Measurements from ENCODE around the gene TPMT.

The TPMT gene

GRCh38 chr6:18119236-18119635 lies 35.6 kb downstream of the TPMT start:
- Histone ChIP-seq H3K4me3 (no peak overlapping the region), H3K36me3 (0 out of 2 replicates have a peak, but pooled peaks cover 4% of the 10 kb centered on the region), H3K27ac (no peak overlapping the region), H3K9me3 (peaks cover 15% of the 10 kb centered on the region), H4K20me1 (no peaks in the 10 kb centered on the region), H3K4me1 (peaks cover 11% of the 10 kb centered on the region), H3K27me3 (no peaks in the 10 kb centered on the region), H3K9ac (no peak overlapping the region), H3K4me2 (no peak overlapping the region)
- TF ChIP-seq Cebpa-rat (IDR thresholded peaks at IDR 0.05), result no peak

- Histone ChIP-seq H3K27ac (no peak overlapping the region), H3K4me1 (peaks cover 11% of the 10 kb centered on the region), H4K20me1 (no peaks in the 10 kb centered on the region), H3K4me2 (no peak overlapping the region), H3K4me3 (no peak overlapping the region), H3K9ac (no peak overlapping the region), H3K9me3 (peaks cover 15% of the 10 kb centered on the region), H3K27me3 (no peaks in the 10 kb centered on the region), H3K36me3 (0 out of 2 replicates have a peak, but pooled peaks cover 4% of the 10 kb centered on the region)
- no peak for TF ChIP-seq Cebpa-rat (IDR thresholded peaks at IDR 0.05)
These were observed 36.5 kb downstream of the TPMT start for GRCh38 chr6:18118330-18118729.

GRCh38 chr6:18117136-18117535 lies 37.7 kb downstream of the TPMT start:
- Histone ChIP-seq H3K9me3 (peaks cover 7% of the 10 kb centered on the region), H3K4me2 (peak overlapping the region; percentile 50), H3K9ac (no peak overlapping the region), H3K4me3 (no peak overlapping the region), H4K20me1 (no peaks in the 10 kb centered on the region), H3K4me1 (peaks cover 11% of the 10 kb centered on the region), H3K27me3 (no peaks in the 10 kb centered on the region), H3K36me3 (0 out of 2 replicates have a peak, but pooled peaks cover 1% of the 10 kb centered on the region), H3K27ac (no peak overlapping the region)
- TF ChIP-seq Cebpa-rat (IDR thresholded peaks at IDR 0.05), result no peak

GRCh38 chr6:18115356-18115755 lies 39.5 kb downstream of the TPMT start:
- Histone ChIP-seq H3K36me3 (no peaks in the 10 kb centered on the region), H3K27ac (no peak overlapping the region), H3K27me3 (no peaks in the 10 kb centered on the region), H3K4me3 (no peak overlapping the region), H3K4me2 (no peak overlapping the region), H3K9ac (no peak overlapping the region), H3K4me1 (peaks cover 11% of the 10 kb centered on the region), H3K9me3 (no peaks in the 10 kb centered on the region), H4K20me1 (no peaks in the 10 kb centered on the region)
- TF ChIP-seq Cebpa-rat (IDR thresholded peaks at IDR 0.05), result no peak

- no peak overlapping the region for H3K9ac ChIP-seq
These were observed 44.7 kb downstream of the TPMT start for GRCh38 chr6:18110162-18110561.

GRCh38 chr6:18107061-18107460 lies 47.8 kb downstream of the TPMT start:
- no peak for TF ChIP-seq Cebpa-rat (IDR thresholded peaks at IDR 0.05)

More at GRCh38 chr6:18110162-18110561, 44.7 kb downstream of the TPMT start:
- Histone ChIP-seq H3K4me1 (no peaks in the 10 kb centered on the region), H3K4me2 (no peak overlapping the region), H4K20me1 (no peaks in the 10 kb centered on the region), H3K27me3 (no peaks in the 10 kb centered on the region), H3K27ac (no peak overlapping the region), H3K4me3 (no peak overlapping the region), H3K9me3 (peaks cover 19% of the 10 kb centered on the region), H3K36me3 (no peaks in the 10 kb centered on the region)
- TF ChIP-seq Cebpa-rat (IDR thresholded peaks at IDR 0.05), result no peak

GRCh38 chr6:18102783-18103509 lies 51.9 kb downstream of the TPMT start:
- Histone ChIP-seq H3K9ac (no peak overlapping the region), H3K36me3 (no peaks in the 10 kb centered on the region), H4K20me1 (no peaks in the 10 kb centered on the region), H3K27ac (no peak overlapping the region), H3K4me1 (peaks cover 8% of the 10 kb centered on the region; the same call in 1 of the 2 replicates), H3K9me3 (peaks cover 20% of the 10 kb centered on the region), H3K27me3 (no peaks in the 10 kb centered on the region), H3K4me2 (no peak overlapping the region), H3K4me3 (no peak overlapping the region)
- TF ChIP-seq Cebpa-rat (IDR thresholded peaks at IDR 0.05), result no peak

More at GRCh38 chr6:18107061-18107460, 47.8 kb downstream of the TPMT start:
- H3K9me3 ChIP-seq, result peaks cover 24% of the 10 kb centered on the region
- H3K4me3 ChIP-seq, result no peak overlapping the region
- H3K4me1 ChIP-seq, result no peaks in the 10 kb centered on the region
- no peaks in the 10 kb centered on the region for H4K20me1 ChIP-seq
- no peak overlapping the region for H3K9ac ChIP-seq
- H3K4me2 ChIP-seq, result no peak overlapping the region
- H3K36me3 ChIP-seq, result no peaks in the 10 kb centered on the region
- H3K27ac ChIP-seq, result no peak overlapping the region
- H3K27me3 ChIP-seq, result no peaks in the 10 kb centered on the region

GRCh38 chr6:18101873-18102272 lies 53.0 kb downstream of the TPMT start:
- Histone ChIP-seq H3K4me2 (no peak overlapping the region), H3K27me3 (no peaks in the 10 kb centered on the region), H3K4me1 (peaks cover 8% of the 10 kb centered on the region; the same call in 1 of the 2 replicates), H4K20me1 (no peaks in the 10 kb centered on the region), H3K9me3 (peaks cover 12% of the 10 kb centered on the region; the same call in 1 of the 2 replicates), H3K4me3 (no peak overlapping the region), H3K27ac (no peak overlapping the region), H3K9ac (no peak overlapping the region), H3K36me3 (no peaks in the 10 kb centered on the region)
- TF ChIP-seq Cebpa-rat (IDR thresholded peaks at IDR 0.05), result no peak

GRCh38 chr6:18101271-18101670 lies 53.6 kb downstream of the TPMT start:
- no peak for TF ChIP-seq Cebpa-rat (IDR thresholded peaks at IDR 0.05)
- no peak overlapping the region for H3K27ac ChIP-seq
- H3K9ac ChIP-seq, result no peak overlapping the region
- H3K4me2 ChIP-seq, result no peak overlapping the region
- no peaks in the 10 kb centered on the region for H4K20me1 ChIP-seq
- no peaks in the 10 kb centered on the region for H3K27me3 ChIP-seq
- H3K4me3 ChIP-seq, result no peak overlapping the region
- no peaks in the 10 kb centered on the region for H3K36me3 ChIP-seq
- peaks cover 14% of the 10 kb centered on the region for H3K4me1 ChIP-seq
- H3K9me3 ChIP-seq, result peaks cover 6% of the 10 kb centered on the region; the same call in 1 of the 2 replicates

- Histone ChIP-seq H3K4me2 (no peak overlapping the region), H3K4me3 (no peak overlapping the region), H3K9ac (no peak overlapping the region), H3K9me3 (peaks cover 5% of the 10 kb centered on the region; the same call in 1 of the 2 replicates), H4K20me1 (no peaks in the 10 kb centered on the region), H3K4me1 (peaks cover 20% of the 10 kb centered on the region), H3K27me3 (no peaks in the 10 kb centered on the region), H3K36me3 (no peaks in the 10 kb centered on the region), H3K27ac (no peak overlapping the region)
- TF ChIP-seq Cebpa-rat (IDR thresholded peaks at IDR 0.05), result no peak
These were observed 54.6 kb downstream of the TPMT start for GRCh38 chr6:18100296-18100695.

All from BLaER1 (cell line).